Measurements from ENCODE around the gene ADAMTS12.

The ADAMTS12 gene

DNA sequence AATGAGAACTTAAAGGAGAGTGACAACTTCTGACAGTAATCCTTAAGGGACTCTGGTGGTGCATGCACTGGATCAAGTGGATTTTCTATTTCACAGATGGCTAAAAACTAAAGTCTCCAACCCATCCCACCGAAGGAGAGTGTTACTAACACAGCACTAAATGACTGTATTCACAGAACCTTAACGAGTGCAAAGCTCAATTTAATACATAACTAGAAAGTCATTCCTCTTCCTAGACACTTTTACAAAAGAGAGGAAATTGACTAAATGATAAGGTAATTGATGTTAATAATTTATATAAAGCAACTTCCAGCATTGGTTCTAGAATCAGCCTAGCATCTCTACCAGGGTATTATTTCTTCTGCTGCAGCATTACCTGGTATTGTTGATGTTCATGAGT, 189.8 kb downstream of the ADAMTS12 start:
- DNase-seq, result no peak

DNA sequence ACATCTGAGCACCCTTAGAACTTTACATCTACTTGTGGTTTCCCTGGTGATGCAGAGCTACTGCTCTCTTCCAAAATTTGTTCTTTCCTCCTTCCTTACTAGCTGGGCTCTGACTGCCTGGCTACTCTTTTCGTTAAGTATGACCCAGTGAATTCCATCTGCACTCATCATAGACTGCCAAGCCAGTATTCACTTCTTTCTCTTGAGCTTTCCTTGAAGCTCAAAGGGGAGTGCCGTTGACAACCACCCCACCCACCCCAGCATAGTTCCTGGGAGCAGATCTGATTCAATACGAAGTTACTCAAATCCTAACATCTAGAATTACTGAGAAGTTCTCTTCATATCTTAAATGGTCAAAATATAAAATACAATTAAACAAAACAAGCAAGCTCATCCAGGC, 190.5 kb downstream of the ADAMTS12 start:
- DNase-seq, result no peak

- no peak for DNase-seq
Measured at GRCh38 chr5:33696411-33696810, 195.4 kb downstream of the ADAMTS12 start.

DNA sequence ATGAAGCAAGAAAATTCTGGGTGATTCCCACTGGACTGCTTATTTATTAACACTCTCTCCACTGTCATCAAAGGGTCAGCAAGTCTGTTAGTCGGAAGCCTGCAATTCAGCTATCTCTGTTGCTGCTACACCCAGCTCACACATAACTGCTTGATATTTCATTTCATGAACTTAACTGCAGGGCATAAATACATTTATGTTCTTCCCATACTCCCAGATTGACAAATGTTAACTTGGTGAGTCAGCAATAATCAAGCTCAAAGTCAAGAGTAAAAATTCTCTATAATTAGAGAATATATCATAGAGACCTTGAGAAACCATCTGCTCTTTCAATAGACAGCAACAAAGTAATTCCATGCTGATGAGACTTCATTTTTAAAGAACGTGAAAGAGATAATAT, 198.8 kb downstream of the ADAMTS12 start:
- DNase-seq, result no peak

DNA sequence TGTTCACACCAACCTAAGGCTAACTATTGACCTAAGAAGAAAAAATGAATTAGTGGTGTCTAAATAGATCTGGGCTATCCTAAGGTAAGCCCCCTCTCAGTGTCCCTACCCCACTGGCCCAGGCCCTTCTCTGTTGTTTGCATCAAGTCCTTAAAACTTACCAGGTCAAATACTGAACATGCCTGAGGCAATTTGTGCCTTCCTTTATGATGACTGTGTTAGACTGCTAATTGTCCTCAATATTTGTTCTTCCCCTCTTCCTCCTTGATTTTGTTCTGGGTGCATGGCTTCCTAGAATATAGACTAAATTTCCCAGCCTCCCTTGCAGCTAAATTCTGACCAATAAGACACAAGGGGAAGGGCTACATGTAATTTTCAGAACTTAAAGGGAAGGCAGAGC, 199.9 kb downstream of the ADAMTS12 start:
- no peak for DNase-seq

DNA sequence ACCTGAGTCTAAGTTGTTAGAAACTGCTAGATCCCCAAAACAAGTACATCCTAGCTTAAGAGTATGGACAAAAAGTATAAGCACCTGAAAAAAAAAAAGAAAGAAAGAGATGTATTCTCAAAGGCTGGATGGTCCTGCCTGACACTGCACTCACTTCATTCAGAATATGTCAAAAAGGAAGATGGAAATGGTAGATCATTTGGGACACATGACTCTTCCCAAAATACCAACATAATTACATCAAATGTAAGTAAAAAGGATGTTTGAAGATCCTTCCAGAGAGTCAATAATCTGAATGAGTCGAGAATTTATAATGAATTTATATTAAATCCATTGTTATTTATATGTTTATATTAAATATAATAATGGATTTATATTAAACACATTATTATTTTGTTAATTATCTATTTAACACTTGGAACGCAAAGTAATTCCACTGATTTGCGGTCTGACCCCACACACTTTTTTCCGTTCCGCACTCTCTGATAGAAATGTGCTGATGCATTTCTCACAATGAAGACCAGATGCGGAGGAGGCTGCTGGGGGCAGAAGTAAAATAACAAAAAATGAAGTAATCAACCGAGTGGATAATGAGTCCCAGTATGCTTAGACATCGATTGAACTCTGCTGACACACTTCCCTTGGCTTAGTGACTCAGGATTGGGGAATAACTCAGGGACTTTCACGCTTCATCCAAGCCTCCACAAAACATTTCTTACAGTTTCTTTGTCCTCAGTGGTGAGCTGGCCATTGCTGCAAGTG, 201.2 kb downstream of the ADAMTS12 start:
- no peak for DNase-seq

- DNase-seq, result no peak
Measured at GRCh38 chr5:33688526-33688925, 203.3 kb downstream of the ADAMTS12 start.

DNA sequence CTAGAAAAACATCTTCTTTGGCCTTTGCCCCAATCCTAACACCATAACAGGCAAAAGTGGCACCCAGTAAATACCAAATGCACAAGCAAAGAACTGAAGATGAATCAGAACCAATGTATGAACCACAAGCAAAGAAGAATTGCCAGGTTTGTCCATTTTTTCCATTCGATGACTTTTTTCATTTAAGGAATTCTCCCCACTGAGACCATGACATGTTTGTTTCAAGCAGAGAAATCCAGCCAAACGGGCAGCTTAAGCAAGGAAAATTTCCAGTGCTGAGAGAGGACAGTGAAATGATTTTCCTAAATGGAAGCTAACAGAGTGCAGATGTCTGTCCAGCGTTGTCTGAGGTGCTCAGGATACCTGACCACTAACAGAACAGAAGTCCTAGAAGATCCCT, 203.7 kb downstream of the ADAMTS12 start:
- DNase-seq, result no peak

- DNase-seq, result no peak
Measured at GRCh38 chr5:33685873-33686755, 205.7 kb downstream of the ADAMTS12 start.

DNA sequence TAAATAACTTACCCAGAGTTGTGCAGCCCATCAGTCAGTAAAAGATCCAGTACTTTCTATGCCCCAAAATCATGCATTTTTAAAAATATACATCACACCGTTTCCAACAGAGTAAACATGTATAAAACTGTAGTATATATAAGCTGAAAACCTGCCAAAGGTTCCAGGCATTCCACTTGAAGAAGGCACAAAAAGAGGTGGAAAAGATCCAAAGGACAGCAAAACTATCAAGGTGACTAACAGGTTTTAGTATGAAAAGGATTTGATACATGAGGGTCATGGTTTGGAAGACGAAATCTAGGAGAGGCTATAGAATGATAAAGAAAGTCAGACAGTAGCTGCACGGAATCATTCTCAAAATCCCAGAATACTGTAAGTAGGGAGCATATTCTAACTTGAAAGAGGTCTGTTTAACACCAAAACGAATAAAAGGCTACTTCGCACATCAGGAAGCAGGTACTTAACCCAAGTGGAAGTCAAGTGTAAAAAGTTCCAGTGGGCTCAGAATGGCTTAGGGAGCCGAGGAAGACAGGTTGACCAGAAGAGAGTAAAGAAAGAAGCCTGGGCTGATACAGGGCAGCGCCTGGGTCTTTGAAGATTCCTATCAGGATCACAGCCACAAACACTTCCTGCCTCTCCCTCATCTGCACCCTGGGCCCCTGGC, 207.2 kb downstream of the ADAMTS12 start:
- no peak for DNase-seq

DNA sequence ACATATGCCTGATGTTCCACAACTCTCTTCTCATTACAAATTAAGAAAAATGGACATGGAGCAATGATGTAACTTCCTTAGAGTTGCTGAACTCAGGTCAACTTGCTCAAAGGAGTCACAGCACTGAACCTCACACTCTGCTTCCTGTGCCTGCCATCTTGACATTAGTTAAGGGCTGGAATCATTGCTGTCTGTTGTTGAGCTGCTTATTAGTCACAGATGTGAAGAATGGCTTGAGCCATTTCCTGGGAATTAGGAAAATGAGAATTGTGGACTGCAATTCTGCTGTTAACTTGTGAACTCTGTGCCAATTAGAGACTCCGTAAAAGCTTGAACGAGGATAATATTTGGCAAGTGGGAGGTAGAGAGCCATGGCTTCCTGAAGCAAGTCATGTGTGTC, 212.0 kb downstream of the ADAMTS12 start:
- DNase-seq, result no peak

DNA sequence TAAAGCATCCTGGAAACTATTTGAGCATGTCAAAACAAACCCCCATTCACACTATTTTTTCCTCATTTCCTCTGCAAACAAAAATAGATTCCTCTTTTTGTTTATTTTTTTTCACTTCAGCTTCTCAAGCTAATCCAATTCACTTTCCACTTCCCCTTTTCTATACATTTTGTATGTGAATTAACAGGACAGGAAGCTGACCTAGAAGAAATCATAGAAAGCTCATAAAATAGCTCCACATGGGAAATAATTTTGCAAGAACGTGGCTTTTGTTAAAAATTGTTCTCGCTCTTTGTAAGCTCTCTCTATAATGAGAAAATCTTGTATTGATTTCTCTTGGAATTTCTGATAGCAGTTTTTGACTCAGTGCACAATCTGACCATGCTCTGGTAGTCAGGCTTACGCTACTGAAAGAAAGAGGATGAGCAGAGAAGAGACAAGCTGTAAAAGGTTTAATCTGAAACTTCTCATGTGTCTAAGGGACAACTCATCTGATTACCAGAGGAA, 215.8 kb downstream of the ADAMTS12 start:
- DNase-seq, result no peak

DNA sequence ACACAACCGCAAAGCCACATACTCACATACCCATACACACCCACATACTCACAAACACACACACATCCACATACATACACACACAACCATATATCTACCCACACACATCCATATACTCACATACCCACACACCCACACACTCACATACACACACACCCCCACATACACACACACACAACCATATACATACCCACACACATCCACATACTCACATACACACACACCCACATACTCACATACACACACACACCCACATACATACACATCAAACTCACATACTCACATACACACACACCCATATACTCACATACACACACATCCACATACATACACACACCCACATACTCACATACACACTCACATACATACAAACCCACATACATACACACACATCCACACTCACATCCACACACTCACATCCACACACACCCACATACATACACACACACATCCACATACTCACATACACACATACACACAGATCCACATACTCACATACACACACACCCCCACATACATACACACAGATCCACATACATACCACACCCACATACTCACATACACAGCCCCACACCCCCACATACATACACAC, 220.0 kb downstream of the ADAMTS12 start:
- DNase-seq, result no peak

DNA sequence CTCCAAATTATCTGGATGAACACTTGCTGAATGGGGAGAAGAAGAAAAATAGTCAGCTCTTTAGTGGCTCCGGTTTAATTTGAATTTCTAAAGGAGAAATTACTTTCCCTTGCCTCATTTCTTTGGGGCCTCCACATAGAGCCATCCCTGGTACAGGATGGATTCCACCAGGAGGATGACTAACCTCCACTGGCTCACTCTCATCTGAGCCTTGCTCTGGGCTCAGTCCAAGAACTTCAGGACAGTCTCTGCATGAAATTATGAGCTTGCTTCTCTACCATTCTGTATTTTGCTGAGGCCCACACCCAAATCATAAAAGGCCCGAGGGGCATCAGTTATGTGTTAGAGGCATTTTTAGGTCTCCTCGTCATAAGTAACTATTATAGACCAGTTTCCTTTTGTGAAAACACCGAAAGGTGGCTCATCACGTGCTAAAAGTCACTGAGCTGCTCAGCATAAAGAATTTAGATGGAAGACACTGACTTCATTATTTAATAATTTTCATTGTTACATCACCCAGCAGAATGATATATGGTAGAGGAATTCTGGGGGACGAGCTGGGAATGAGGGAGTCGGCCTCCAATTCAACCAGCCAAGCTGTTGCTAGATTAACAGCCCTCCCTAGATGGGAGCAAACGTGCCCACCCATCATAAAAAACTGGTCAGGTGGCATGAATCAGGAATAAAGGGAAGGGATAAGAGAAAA, 228.9 kb downstream of the ADAMTS12 start:
- no peak for DNase-seq

GRCh38 chr5:33659526-33660169, 232.1 kb downstream of the ADAMTS12 start:
- DNase-seq, result no peak

GRCh38 chr5:33657804-33658440, 233.9 kb downstream of the ADAMTS12 start:
- no peak for DNase-seq

DNA sequence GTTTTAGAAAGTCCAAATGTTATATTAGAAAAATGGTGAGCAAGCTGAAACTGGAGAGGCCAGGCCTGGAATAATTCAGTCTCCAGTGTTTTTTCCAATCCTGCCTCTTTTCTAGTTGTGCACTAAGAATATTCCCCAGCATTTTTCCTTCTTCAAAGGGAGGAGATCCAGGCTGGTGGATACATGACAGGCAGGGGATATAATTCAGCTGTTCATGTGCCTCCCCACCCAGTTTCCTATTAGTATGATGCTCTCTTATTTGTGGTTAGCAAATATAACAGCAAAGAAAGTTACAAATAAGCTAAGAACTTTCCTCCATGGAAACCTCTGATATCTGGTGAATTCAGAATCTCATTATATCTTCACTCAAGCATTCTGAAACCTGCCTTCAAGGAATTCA, 234.6 kb downstream of the ADAMTS12 start:
- DNase-seq, result no peak

GRCh38 chr5:33650911-33651310, 240.9 kb downstream of the ADAMTS12 start:
- DNase-seq, result no peak

DNA sequence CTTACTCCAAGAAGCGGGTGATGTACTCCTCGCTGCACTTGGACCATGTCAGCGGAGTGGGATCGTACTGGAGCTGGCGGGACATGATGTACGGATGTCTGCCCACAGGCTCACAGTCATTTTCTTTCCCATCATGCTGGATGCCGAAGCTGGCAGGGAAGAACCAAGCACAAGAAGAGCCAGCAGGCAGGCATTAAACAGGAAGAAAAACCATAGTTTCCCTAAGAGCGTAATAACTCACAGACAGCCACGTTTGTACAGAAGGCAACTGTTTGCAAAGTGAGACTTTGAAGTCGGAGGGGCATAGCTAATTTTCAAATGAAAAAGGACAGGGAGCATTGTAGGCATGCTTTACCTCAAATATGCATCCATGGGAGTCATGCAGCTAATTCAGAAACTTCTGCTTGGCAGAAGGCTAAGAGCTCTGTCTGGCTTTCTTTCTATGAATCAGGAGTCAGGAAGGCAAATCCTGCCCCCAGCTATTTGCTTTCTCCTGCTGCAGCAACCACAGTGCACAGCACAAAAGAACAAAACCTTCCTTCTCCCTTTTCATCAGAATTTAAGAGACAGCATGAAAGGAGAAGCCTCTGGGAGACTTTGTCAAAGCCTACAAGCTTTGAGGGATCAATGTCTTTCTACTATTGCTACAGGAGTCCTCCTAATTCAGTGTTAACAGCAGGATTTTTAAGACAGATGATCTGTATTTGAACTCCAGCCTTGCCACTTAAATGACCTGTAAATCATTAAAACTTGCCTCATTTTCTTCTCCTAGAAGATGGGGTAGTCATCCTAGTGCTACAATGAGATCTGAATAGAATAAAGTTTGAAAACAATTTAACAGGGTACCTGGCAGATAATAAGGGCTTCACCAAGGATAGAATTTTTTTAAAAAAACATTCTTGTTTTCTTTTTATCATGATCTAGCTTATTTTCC, 242.0 kb downstream of the ADAMTS12 start:
- DNase-seq, result no peak
